K562 (cell line): ENCODE measurements around the gene ZNF124. TPM values are rescaled to one million over a fixed set of nuclear protein-coding genes. Genes with fewer than 3 reads are reported as not detected.

Experiments used
- ATF1 ChIP-seq, 2 experiments: fragments of 450-650 bp in 1 of 2; IDR thresholded peaks; 2 replicates each; pipeline ENCODE4 v1.6.1; 2016; ENCODE audit warnings: missing compliant biosample characterization in 1 of 2, missing genetic modification characterization in 1 of 2
- CREB1 ChIP-seq, 2 experiments: sonication (generic) in 1 of 2; formaldehyde crosslinking in 1 of 2; IDR thresholded peaks; 2 replicates each; pipeline versions ENCODE4 v1.6.1 to v1.8.0; 2012 to 2022; ENCODE audit warnings: inconsistent platforms in 1 of 2, mild to moderate bottlenecking in 1 of 2, missing genetic modification reagents in 1 of 2, moderate library complexity in 1 of 2
- DMBX1 ChIP-seq: fragments of 250-450 bp; sonication (Bioruptor Pico); IDR thresholded peaks from 2 replicates; pipeline ENCODE4 v1.8.0; 2022; ENCODE audit warnings: inconsistent platforms, mild to moderate bottlenecking, moderate library complexity, borderline replicate concordance
- HDAC3 ChIP-seq: fragments of 450-650 bp; IDR thresholded peaks from 2 replicates; pipeline ENCODE4 v1.6.1; 2018; ENCODE audit warnings: borderline replicate concordance, mild to moderate bottlenecking, moderate library complexity; ENCODE audit not compliant: partially characterized antibody
- MGA ChIP-seq: fragments of 450-650 bp; IDR thresholded peaks from 2 replicates; pipeline ENCODE4 v1.6.1; 2016; ENCODE audit warnings: mild to moderate bottlenecking, moderate library complexity
- NEUROD1 ChIP-seq: fragments of 150-350 bp; IDR thresholded peaks from 2 replicates; pipeline ENCODE4 v1.6.1; 2014; ENCODE audit warnings: borderline replicate concordance, low read length, low read depth; ENCODE audit not compliant: partially characterized antibody
- NR2F6 ChIP-seq: fragments of 450-650 bp; formaldehyde crosslinking; IDR thresholded peaks from 2 replicates; pipeline ENCODE4 v1.4.0; 2020; ENCODE audit warnings: mild to moderate bottlenecking
- PHF21A ChIP-seq: fragments of 450-650 bp; IDR thresholded peaks from 2 replicates; pipeline ENCODE4 v1.6.1; 2017; ENCODE audit warnings: low read depth, borderline replicate concordance
- POLR2AphosphoS5 ChIP-seq: IDR thresholded peaks from 2 replicates; pipeline ENCODE4 v1.6.1; 2011; ENCODE audit warnings: mild to moderate bottlenecking, low read depth, low read length, moderate library complexity; ENCODE audit not compliant: control insufficient read depth, insufficient read depth
- TCF3 ChIP-seq: sonication (generic); formaldehyde crosslinking; IDR thresholded peaks from 2 replicates; pipeline ENCODE4 v1.4.0; 2020; ENCODE audit warnings: mild to moderate bottlenecking, missing genetic modification reagents
- YBX1 ChIP-seq: fragments of 450-650 bp; IDR thresholded peaks from 2 replicates; pipeline ENCODE4 v1.7.1; 2016; ENCODE audit warnings: mild to moderate bottlenecking
- polyA plus RNA-seq, 8 experiments: library from polyadenylated mRNA; depleted of rRNA in 4 of 8; stranded (reverse) in 5 of 8; unstranded in 3 of 8; fragments of >200 nt; fragmentation: Nextera tagmentation in 2 of 8; fragmentation: Illumina TruSeq in 1 of 8; extraction: Ambion mirVana in 2 of 8; extraction: Trizol in 1 of 8; gene quantifications; 2 replicates each; pipeline versions ENCODE4 v1.2.1 to v1.2.3, GENCODE V29; 2011 to 2014; ENCODE audit warnings: inconsistent platforms in 1 of 8, missing spikeins in 1 of 8
- total RNA-seq, 7 experiments: library from RNA; depleted of rRNA in 6 of 7; stranded (reverse); fragments of >200 nt in 6 of 7; fragmentation: Illumina TruSeq in 2 of 7; extraction: Trizol in 2 of 7; gene quantifications; 2 replicates each; pipeline versions ENCODE4 v1.2.1 to v1.2.3, GENCODE V29; 2011 to 2021; ENCODE audit warnings: low replicate concordance in 1 of 7
- TF ChIP-seq, protein P1 (sequence below): sonication (generic); formaldehyde crosslinking; IDR thresholded peaks from 2 replicates; pipeline ENCODE4 v1.8.0; 2022; ENCODE audit warnings: missing genetic modification reagents, mild to moderate bottlenecking, moderate library complexity, borderline replicate concordance

Gene ZNF124
- total and polyA plus RNA-seq, 9 of the 15 experiments (the other 6 are each of a cell fraction or from before 2014, with no cell fraction given), result 7.6 to 71.5 (median 20.2) TPM

DNA sequence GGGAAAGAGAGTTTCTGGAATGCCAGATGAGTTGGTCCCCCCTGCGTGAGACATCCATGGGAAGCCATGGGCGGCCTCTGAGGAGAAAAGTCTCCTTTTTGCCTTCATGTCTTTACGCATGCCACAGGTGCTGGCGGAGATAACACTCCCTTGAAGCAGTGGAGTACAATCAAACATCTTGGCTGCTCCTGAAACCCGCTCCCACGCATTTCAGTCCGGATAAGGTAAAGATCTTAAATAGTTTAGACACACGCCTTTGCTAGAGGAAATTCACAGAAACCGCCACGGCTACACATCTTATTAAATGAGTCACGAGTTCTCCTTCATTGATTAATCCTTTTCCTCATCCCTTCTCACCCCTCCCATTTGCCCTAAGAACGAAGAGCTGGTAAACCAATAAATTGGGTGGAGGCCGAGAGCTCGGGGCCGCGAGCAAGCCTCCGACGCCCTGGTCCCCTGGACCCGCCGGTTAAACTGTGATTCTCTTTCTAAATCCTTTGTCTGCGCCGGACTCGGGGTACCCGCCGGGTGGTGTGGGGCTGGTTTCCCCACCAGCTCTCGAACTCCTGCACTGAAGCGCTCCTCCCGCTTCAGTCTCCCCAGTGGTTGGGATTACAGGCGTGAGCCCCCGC lies 61.1 kb downstream of the ZNF124 start (continued):
- TF ChIP-seq, protein P1, sequence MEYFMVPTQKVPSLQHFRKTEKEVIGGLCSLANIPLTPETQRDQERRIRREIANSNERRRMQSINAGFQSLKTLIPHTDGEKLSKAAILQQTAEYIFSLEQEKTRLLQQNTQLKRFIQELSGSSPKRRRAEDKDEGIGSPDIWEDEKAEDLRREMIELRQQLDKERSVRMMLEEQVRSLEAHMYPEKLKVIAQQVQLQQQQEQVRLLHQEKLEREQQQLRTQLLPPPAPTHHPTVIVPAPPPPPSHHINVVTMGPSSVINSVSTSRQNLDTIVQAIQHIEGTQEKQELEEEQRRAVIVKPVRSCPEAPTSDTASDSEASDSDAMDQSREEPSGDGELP, result peak; percentile 54
- TF ChIP-seq NR2F6 (CRISPR knock-in tag), result no peak
- TF ChIP-seq HDAC3, result no peak
- no peak for TF ChIP-seq ATF1 (CRISPR knock-in tag; IDR thresholded peaks at IDR 0.05)
- peak; percentile 60 for TF ChIP-seq ATF1 (tag; IDR thresholded peaks at IDR 0.05)
- 0 out of 2 replicates have a peak, but pooled peaks have one; percentile 49 for TF ChIP-seq DMBX1 (CRISPR knock-in tag)
- TF ChIP-seq CREB1 (IDR thresholded peaks at IDR 0.05), result peak; percentile 66
- TF ChIP-seq CREB1 (CRISPR knock-in tag; IDR thresholded peaks at IDR 0.05), result no peak
- peak; percentile 93 for TF ChIP-seq MGA
- peak; percentile 34 for TF ChIP-seq NEUROD1
- TF ChIP-seq YBX1, result no peak
- peak; percentile 93 for TF ChIP-seq TCF3 (CRISPR knock-in tag)
- TF ChIP-seq POLR2AphosphoS5, result peak; percentile 91
- no peak for TF ChIP-seq PHF21A
